Iris pigment epithelial cell (primary cell): ENCODE measurements around the gene SMIM35.

Experiments
- DNase-seq: peaks from one replicate; pipeline ENCODE4 v3.0.0-alpha.2; 2011; ENCODE audit warnings: low read depth

The SMIM35 gene

GRCh38 chr11:118002541-118003423 is 84.0 kb downstream of the SMIM35 start:
- DNase-seq, result no peak

DNA sequence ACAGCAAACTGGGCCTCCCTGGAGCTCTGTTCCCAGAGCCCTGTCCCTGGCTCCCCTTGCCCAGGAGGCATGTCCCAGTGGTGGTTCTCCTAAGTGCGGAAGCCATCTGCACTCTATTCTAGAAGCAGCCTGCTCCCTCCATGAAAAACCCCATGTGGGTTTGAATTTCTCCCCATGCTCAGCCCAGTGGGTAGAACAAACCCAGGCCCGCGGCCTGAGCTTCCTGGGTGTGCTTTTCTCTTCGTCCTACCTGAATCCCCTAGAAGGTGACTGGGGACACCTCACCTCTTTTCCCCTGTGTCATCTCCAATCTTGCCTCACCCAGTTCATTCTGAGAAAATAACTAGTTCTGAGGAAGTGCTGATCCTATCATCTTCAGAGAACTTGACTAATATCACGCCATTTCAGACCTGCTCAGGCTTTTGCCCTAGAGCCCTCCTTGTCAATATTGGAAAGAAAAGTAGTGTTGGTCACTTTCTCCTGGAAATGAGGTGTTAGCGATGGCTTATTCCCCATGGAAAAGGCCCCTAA is 84.7 kb downstream of the SMIM35 start:
- DNase-seq, result no peak

GRCh38 chr11:118001494-118001971 is 85.2 kb downstream of the SMIM35 start:
- DNase-seq, result no peak

DNA sequence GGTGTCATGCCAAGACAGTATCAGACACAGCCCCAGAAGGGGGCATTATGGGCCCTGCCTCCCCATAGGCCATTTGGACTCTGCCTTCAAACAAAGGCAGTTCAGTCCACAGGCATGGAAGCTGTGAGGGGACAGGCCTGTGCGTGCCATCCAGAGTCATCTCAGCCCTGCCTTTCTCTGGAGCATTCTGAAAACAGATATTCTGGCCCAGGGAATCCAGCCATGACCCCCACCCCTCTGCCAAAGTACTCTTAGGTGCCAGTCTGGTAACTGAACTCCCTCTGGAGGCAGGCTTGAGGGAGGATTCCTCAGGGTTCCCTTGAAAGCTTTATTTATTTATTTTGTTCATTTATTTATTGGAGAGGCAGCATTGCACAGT is 85.9 kb downstream of the SMIM35 start:
- DNase-seq, result no peak

GRCh38 chr11:118000067-118000849 is 86.5 kb downstream of the SMIM35 start:
- no peak for DNase-seq

- DNase-seq, result no peak
These were observed 87.3 kb downstream of the SMIM35 start for GRCh38 chr11:117999354-117999993.

DNA sequence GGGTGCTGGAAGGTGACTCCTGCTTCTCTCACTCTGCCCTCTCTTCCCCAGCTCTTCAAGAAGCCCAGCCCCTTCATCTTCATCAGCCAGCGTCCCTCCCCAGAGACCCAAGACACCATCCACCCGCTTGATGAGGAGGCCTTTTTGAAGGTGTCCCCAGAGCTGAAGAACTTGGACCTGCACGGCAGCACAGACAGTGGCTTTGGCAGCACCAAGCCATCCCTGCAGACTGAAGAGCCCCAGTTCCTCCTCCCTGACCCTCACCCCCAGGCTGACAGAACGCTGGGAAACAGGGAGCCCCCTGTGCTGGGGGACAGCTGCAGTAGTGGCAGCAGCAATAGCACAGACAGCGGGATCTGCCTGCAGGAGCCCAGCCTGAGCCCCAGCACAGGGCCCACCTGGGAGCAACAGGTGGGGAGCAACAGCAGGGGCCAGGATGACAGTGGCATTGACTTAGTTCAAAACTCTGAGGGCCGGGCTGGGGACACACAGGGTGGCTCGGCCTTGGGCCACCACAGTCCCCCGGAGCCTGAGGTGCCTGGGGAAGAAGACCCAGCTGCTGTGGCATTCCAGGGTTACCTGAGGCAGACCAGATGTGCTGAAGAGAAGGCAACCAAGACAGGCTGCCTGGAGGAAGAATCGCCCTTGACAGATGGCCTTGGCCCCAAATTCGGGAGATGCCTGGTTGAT is 88.0 kb downstream of the SMIM35 start:
- no peak for DNase-seq

GRCh38 chr11:117997823-117998579 is 88.8 kb downstream of the SMIM35 start:
- DNase-seq, result no peak

GRCh38 chr11:117997406-117997805 is 89.4 kb downstream of the SMIM35 start:
- no peak for DNase-seq

- no peak for DNase-seq
These were observed 90.7 kb downstream of the SMIM35 start for GRCh38 chr11:117996058-117996457.

DNA sequence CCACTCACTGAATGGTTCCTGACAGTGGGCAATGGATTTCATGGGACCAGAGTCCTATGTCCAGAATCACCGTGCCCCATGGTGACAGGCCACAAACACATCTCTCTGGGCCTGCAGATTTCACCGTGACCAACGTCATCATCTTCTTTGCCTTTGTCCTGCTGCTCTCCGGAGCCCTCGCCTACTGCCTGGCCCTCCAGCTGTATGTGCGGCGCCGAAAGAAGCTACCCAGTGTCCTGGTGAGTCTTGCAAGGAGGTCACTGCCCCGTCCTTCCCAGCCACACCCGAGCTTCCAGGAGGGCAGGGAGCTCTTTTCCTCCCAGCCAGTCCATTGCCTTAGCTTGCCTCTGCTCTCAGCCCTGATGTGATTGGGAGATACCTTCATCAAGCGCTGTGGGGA is 91.3 kb downstream of the SMIM35 start:
- DNase-seq, result no peak

DNA sequence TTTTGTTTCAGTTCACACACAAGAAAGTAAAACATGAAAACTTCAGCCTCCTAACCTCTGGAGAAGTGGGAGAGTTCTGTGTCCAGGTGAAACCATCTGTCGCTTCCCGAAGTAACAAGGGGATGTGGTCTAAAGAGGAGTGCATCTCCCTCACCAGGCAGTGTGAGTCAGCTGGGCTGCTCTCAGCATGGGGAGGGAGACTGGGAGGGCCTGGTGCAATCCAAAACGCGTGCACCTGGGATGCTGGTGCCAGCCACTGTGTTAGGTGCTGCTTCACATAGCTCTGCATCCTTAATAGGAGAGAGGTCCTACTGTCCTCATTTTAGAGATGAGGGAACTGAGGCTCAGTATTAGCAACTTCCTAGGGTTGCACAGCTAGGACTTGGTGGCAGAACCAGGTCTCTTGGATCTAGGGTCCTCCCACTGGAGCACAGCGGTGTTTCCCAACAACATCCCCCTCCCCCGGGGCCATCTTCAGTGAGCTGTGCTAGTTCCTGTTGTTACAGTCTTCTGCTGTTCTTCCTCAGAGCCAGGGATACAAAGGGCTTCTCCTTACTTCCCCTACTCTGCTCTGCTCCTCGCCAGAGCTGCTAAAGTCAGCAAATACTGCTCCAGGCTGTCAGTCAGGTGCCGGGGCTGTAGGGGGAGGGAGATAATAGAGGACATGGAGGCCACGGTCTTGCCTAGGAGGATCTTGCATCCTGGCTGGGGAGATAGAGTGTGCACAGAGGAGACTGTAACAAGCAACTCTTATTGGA is 92.6 kb downstream of the SMIM35 start:
- no peak for DNase-seq

DNA sequence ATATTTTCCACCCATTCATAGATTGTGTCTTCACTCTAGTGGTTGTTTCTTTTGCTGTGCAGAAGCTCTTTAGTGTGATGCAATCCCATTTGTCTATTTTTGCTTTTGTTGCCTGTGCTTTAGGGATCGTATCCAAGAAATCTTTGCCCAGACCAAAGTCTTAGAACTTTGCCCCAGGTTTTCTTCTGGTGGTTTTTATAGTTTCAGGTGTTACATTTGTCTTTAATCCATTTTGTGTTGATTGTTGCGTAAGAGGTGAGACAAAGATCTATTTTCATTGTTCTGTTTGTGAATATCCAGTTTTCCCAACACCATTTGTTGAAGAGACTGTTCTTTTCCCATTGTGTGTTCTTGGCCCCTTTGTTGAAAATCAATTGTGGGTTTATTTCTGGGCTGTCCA is 94.1 kb downstream of the SMIM35 start:
- DNase-seq, result no peak

- no peak for DNase-seq
These were observed 94.6 kb downstream of the SMIM35 start for GRCh38 chr11:117992136-117992535.

GRCh38 chr11:117989351-117990102 is 97.2 kb downstream of the SMIM35 start:
- DNase-seq, result no peak

GRCh38 chr11:117986981-117987574 is 99.7 kb downstream of the SMIM35 start:
- DNase-seq, result peak; percentile 12

DNA sequence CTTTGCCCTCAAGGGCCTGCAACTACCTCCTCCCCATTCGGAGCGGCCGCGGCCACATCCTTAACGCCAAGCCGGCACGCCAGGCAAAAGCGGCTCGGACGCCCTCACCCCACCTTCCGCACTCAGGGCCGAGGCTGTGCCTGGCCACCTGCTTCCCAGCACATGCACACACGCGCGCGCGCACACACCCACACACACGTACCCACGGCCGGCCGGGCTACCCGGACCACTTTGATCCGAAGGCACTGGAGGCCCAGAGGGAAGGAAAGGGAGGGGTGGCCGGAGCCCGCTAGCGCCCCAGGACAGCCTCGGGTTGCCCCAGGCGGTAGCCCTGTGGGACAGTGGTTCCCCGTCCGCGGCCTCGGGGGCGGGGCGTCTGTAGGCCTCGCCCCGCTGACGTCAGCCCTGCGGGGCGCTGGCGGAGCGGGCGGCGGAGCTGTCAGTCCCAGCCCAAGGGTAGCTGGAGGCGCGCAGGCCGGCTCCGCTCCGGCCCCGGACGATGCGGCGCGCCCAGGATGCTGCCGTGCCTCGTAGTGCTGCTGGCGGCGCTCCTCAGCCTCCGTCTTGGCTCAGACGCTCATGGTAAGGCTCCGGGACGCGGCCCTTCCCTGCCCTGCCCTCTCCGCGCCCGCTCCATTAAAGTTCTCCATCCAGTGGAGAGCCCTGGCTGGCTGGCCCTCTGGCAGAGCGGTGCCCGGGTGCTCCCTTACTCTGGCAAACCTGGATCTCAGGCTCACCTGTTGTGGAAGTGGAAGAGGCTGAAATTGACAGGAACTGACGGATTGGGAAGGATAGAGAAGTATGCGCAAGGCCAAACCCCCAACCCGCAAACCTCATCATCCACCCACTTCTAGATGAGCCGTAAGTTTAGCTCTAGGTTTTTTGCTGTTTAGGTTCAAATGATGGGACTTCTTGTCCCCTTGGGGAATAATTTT is 100.5 kb downstream of the SMIM35 start, which contains the start of gene IL10RA:
Gene IL10RA, plus strand, starts transcription at position 442 of the 935 bp plus-strand sequence. Its CDS starts 74 bp downstream, at position 516.
- DNase-seq, result peak; percentile 66

DNA sequence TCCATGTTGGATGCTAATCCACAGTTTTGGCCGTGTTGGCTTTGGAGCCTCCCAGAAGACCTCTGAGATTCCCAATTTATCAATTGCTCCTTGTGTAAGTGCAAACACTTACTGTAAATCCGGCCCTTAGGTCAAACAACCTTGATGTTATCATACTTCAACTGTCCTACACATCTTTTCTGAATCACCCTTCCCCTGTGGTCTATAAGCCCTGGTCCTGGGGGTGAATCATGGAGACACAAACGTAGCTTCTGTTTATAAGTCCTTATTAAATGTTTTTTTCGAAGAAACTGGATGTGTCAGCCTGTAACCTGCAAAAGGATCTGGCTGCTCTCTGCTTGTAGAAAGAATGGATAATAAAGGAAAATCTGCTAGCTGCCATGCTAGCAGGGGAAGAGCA is 102.3 kb downstream of the SMIM35 start:
- peak; percentile 13 for DNase-seq
